ENCODE results near the gene SOCS7. TPM values are rescaled to one million over a fixed set of nuclear protein-coding genes. Genes with fewer than 3 reads are reported as not detected.

SOCS7 gene
- total RNA-seq, 1 donor from 2014 or later = 10.3 TPM

DNA sequence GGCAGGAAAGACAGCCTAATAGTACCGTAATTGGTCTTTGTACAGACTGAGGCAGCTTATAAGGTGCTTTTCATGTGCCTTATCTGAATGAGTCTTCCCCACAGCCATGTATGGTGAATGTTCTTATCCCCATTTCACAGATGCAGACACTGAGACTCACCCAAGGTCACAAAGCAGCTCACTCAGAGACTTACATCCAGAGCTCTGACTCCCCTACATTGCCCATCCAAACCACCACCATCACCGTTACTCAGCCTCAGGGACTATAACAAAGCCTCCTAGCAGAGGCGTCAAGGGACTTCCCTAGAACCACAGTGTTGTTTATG lies 7.3 kb upstream of the SOCS7 start:
- H3K4me3 ChIP-seq = no peak overlapping the region
- no peaks in the 10 kb centered on the region for H3K36me3 ChIP-seq
- no peaks in the 10 kb centered on the region for H3K4me1 ChIP-seq
- DNase-seq (ENCODE audit: low spot score in 2 of 2) = no peak
- TF ChIP-seq, protein P1, sequence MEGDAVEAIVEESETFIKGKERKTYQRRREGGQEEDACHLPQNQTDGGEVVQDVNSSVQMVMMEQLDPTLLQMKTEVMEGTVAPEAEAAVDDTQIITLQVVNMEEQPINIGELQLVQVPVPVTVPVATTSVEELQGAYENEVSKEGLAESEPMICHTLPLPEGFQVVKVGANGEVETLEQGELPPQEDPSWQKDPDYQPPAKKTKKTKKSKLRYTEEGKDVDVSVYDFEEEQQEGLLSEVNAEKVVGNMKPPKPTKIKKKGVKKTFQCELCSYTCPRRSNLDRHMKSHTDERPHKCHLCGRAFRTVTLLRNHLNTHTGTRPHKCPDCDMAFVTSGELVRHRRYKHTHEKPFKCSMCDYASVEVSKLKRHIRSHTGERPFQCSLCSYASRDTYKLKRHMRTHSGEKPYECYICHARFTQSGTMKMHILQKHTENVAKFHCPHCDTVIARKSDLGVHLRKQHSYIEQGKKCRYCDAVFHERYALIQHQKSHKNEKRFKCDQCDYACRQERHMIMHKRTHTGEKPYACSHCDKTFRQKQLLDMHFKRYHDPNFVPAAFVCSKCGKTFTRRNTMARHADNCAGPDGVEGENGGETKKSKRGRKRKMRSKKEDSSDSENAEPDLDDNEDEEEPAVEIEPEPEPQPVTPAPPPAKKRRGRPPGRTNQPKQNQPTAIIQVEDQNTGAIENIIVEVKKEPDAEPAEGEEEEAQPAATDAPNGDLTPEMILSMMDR (IDR thresholded peaks at IDR 0.05) = no peak
- no peaks in the 10 kb centered on the region for H3K27me3 ChIP-seq
- H3K27ac ChIP-seq = no peak overlapping the region
- no peaks in the 10 kb centered on the region for H3K9me3 ChIP-seq
- intact Hi-C loops (cut with DNase I) = no loop called here

DNA sequence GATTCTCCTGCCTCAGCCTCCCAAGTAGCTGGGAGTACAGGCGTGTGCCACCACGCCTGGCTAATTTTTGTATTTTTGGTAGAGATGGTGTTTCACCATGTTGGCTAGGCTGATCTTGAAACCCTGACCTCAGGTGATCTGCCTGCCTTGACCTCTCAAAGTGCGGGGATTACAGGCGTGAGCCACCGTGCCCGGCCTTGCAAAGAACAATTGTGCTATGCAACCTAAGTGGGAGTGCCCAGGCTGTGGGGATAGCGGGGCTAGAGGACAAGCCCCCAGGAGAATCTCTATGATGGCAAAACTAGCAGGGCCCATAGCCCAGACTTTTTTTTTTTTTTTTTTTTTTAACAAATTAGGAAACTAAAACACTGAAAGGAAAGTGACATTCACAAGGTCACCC lies 5.9 kb upstream of the SOCS7 start:
- Histone ChIP-seq H3K4me3 (no peak overlapping the region), H3K36me3 (no peaks in the 10 kb centered on the region), H3K4me1 (no peaks in the 10 kb centered on the region), H3K9me3 (no peaks in the 10 kb centered on the region), H3K27me3 (no peaks in the 10 kb centered on the region), H3K27ac (no peak overlapping the region)
- TF ChIP-seq, protein P1 (IDR thresholded peaks at IDR 0.05) = no peak
- DNase-seq (ENCODE audit: low spot score in 2 of 2) = no peak
- intact Hi-C loops (cut with DNase I) = no loop called here

DNA sequence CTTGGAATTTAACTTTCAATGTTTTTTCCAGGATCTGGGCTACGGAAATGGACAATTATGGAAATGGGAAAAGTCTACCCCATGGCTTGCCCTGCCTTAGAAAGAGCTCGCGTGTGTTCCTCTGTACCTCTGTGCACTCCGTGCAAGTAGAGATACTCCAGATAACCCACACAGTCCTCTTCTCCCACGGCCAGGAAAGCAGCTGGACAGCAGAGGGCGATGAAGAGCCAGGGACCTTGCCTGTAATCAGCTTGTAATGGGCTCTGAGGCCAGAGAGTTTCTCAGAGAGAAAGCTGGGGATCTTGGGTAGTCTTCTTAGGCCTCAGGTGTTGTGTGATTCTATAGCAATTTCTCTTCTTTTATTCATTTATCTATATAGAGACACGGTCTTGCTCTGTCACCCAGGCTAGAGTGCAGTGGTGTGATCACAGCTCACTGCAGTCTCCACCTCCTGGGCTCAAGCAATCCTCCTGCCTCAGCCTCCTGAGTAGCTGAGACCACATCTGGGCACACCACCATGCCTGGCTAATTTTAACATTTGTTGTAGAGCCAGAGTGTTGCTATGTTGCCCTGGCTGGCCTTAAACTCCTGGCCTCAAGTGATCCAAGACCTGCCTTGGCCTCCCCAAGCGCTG lies 2.4 kb upstream of the SOCS7 start:
- Histone ChIP-seq H3K9me3 (no peaks in the 10 kb centered on the region), H3K36me3 (no peaks in the 10 kb centered on the region), H3K4me1 (peaks cover 5 to 6% of the 10 kb centered on the region in 2 donors), H3K27me3 (no peaks in the 10 kb centered on the region), H3K4me3 (no peak overlapping the region), H3K27ac (peak overlapping the region; percentile 37 to 48)
- TF ChIP-seq, protein P1 (IDR thresholded peaks at IDR 0.05) = peak; percentile 83 to 89 (median 84)
- intact Hi-C loops (cut with DNase I) = loop anchor here (1.0 to 2.0 kb wide), 3 partner anchors 8 to 136 kb away; no protein-coding TSS in a partner anchor
- peak; percentile 51 to 90 for DNase-seq (ENCODE audit: low spot score in 2 of 2)

DNA sequence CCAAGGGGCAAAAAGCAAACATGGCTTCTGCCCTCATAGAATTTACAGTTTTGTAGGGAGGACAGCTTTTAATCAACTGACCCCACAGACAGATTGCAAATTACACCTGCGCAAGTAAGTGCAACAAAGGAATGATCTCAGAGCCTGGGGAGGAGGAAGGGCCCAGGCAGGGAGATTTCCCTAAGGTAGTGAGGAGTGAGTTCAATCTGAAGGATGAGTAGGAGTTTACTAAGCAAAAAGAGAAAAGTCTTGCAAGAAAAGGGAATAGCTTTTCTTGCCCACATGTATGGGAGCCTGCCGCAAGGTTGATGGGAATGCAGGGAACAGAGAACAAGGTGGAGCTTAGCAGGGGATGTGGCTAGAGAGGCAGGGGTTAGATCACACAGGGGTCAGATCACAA lies 1.6 kb upstream of the SOCS7 start:
- Histone ChIP-seq H3K36me3 (no peaks in the 10 kb centered on the region), H3K4me3 (no peak overlapping the region), H3K27me3 (no peaks in the 10 kb centered on the region), H3K4me1 (peaks cover 9 to 13% of the 10 kb centered on the region in 2 donors), H3K27ac (peak overlapping the region; percentile 37 to 48), H3K9me3 (no peaks in the 10 kb centered on the region)
- TF ChIP-seq, protein P1 (IDR thresholded peaks at IDR 0.05) = no peak
- no peak for DNase-seq (ENCODE audit: low spot score in 2 of 2)
- intact Hi-C loops (cut with DNase I) = no loop called here

DNA sequence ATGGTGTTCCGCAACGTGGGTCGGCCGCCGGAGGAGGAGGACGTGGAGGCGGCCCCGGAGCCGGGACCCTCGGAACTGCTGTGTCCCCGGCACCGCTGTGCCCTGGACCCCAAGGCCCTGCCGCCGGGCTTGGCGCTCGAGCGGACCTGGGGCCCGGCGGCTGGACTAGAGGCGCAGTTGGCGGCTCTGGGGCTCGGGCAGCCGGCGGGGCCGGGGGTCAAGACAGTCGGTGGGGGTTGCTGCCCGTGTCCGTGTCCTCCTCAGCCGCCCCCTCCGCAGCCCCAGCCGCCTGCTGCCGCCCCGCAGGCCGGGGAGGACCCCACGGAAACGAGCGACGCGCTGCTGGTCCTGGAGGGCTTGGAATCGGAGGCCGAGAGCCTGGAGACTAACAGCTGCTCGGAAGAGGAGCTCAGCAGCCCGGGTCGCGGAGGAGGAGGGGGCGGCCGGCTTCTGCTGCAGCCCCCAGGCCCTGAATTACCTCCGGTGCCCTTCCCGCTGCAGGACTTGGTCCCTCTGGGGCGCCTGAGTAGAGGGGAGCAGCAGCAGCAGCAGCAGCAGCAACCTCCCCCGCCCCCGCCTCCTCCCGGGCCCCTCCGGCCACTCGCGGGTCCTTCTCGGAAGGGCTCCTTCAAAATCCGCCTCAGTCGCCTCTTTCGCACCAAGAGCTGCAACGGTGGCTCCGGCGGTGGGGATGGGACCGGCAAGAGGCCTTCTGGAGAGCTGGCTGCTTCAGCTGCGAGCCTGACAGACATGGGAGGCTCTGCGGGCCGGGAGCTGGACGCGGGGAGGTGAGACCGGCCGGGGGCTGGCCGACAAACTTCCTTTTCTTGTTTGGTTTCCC lies 821 bp downstream of the SOCS7 start:
- Histone ChIP-seq H3K36me3 (no peaks in the 10 kb centered on the region), H3K9me3 (no peaks in the 10 kb centered on the region), H3K27ac (peak overlapping the region; percentile 75 to 91), H3K27me3 (no peaks in the 10 kb centered on the region), H3K4me3 (peak overlapping the region; percentile 97), H3K4me1 (peaks cover 10 to 29% of the 10 kb centered on the region in 2 donors)
- TF ChIP-seq, protein P1 (IDR thresholded peaks at IDR 0.05) = no peak
- intact Hi-C loops (cut with DNase I) = no loop called here
- DNase-seq (ENCODE audit: low spot score in 2 of 2) = peak in 1 of 2 donors; percentile 65

Data from ascending aorta (tissue), 2 donors.